Testis (tissue), 2 donors: Measurements from ENCODE around the gene ERO1B.

ENCODE experiments used
- CTCF ChIP-seq, 3 experiments: fragments of 450-650 bp in 2 of 3; fragments of 200-600 bp in 1 of 3; sonication (generic) in 1 of 3; IDR thresholded peaks; one replicate each; pipeline ENCODE4 v1.5.1; 2016 to 2019; ENCODE audit warnings: antibody characterized with exemption in 3 of 3, mild to moderate bottlenecking in 2 of 3, moderate library complexity in 1 of 3
- POLR2A ChIP-seq: fragments of 450-650 bp; IDR thresholded peaks from one replicate; pipeline ENCODE4 v1.6.1; 2017; ENCODE audit warnings: antibody characterized with exemption, mild to moderate bottlenecking, moderate library complexity

DNA sequence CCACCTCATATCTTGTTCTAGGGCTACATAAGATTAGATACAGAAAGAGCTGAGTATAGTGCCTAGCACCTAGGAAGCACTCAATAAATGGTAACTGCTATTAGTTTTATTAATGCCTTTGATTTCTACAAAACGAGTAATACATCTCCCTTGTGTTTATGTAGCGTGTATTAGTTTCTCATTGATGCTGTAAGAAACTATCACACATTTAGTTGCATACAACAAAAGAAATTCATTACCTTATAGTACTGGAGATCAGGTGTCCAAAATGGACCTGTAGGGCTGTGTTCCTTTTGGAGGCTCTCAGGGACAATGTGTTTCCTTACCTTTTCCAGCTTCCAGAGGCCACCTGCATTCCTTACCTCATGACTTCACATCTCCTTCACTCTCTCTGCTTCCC is 961 bp upstream of the ERO1B start:
- TF ChIP-seq CTCF (IDR thresholded peaks at IDR 0.05), result no peak
- TF ChIP-seq POLR2A, result no peak
